Subcutaneous adipose tissue (tissue), 4 donors: Measurements from ENCODE around the gene SEZ6. TPM values are rescaled to one million over a fixed set of nuclear protein-coding genes. Genes with fewer than 3 reads are reported as not detected.

ENCODE experiments used
- CTCF ChIP-seq: fragments of 450-650 bp; IDR thresholded peaks from one replicate; pipeline ENCODE4 v1.5.1; 2016; ENCODE audit warnings: low read depth, mild to moderate bottlenecking, control low read depth, antibody characterized with exemption, moderate library complexity
- total RNA-seq, 4 donors: library from RNA; depleted of rRNA; stranded (reverse); fragments of >200 nt; gene quantifications; one replicate each; pipeline ENCODE4 v1.1.0, GENCODE V29; 2016

The SEZ6 gene
- total RNA-seq, 4 donors from 2014 or later: not detected

GRCh38 chr17:28950752-28951427 is 54.9 kb downstream of the SEZ6 start:
- no peak for TF ChIP-seq CTCF

- TF ChIP-seq CTCF: no peak
Observed at GRCh38 chr17:28950017-28950751, 55.6 kb downstream of the SEZ6 start.

GRCh38 chr17:28949185-28950016 is 56.4 kb downstream of the SEZ6 start:
- TF ChIP-seq CTCF: no peak

GRCh38 chr17:28948873-28949184 is 57.0 kb downstream of the SEZ6 start:
- TF ChIP-seq CTCF: no peak

GRCh38 chr17:28948342-28948741 is 57.5 kb downstream of the SEZ6 start:
- no peak for TF ChIP-seq CTCF

- no peak for TF ChIP-seq CTCF
Observed at GRCh38 chr17:28947639-28948038, 58.2 kb downstream of the SEZ6 start.

- TF ChIP-seq CTCF: no peak
Observed at GRCh38 chr17:28946239-28946638, 59.6 kb downstream of the SEZ6 start.
